GM21529 (cell line): ENCODE measurements around the gene NBL1.

ENCODE experiments used
- ATAC-seq: cut with Tn5 transposase; IDR thresholded peaks from one replicate; pipeline ENCODE4 v1.9.1; 2021; ENCODE audit not compliant: unreplicated experiment

NBL1 gene

GRCh38 chr1:19645411-19646251 is 1.5 kb downstream of the NBL1 start:
- no peak for ATAC-seq

DNA sequence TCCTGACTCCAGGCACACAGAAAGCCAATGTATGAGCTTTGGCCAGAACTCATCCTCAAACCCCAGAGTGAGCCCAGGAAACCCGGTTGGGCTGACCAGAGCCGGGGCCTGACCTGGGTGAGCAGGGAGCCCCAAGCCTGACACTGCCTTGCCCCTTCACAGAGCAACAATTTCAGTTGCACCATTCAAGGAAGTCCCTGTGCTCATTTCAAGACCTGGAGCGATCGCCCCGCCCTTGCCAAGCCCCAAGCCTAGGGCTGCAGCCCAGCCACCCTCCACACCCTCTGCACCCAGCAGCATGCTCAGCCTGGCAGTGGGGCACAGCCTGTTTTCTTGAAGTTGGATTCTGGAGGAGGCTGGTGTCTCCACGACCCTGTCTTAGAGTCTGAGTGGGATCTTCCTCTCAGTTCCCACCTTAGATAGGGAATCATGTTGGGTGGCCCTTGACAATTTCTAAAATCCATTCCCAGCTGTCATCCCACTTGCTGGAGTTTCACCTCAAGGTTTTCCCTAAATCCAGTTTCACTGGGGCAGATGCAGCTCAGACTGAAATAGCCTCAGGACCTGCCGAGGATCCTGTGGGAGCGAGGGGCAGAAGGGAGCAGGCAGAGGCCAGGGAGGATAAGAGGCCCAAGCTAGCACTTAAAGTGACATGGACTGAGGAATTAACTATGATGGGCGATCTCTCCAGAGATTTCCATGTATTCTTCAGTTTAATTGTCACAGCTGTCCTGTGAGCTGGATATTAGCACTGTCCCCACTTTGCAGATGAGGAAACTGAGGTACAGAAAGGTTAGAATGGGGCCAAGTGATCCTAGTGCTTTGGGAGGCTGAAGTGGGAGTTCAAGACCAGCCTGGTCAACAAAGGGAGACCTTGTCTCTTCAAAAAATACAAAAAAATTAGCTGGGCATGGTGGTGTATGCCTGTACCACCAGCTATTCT is 2.5 kb downstream of the NBL1 start:
- no peak for ATAC-seq

GRCh38 chr1:19647643-19648042 is 3.5 kb downstream of the NBL1 start:
- no peak for ATAC-seq

GRCh38 chr1:19648239-19648638 is 4.1 kb downstream of the NBL1 start:
- ATAC-seq, result no peak

DNA sequence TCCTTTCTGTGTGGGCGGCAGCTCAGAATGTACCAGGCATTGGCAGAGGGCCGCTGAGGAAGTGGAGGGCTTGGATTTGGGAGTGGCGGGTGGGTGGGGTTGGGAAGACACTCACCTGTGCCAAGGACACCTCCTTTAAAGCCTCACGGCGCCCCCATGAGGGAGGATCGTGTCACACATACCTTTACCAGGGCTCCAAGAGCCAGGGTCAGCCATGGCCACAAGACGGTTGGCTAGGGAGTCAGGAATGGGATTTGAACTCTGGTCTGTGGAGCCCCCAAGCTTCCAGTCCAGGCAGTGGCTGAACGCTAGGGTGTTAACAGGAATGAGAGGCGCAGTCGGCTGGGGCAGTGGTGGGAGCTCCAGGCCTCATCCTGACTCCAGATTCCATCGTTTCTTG is 4.6 kb downstream of the NBL1 start:
- ATAC-seq, result no peak

- no peak for ATAC-seq
These were observed 6.5 kb downstream of the NBL1 start for GRCh38 chr1:19650416-19651140.

- ATAC-seq, result no peak
These were observed 7.1 kb downstream of the NBL1 start for GRCh38 chr1:19651141-19651737.

- no peak for ATAC-seq
These were observed 10.3 kb downstream of the NBL1 start for GRCh38 chr1:19654386-19654785.

- ATAC-seq, result no peak
These were observed 11.0 kb downstream of the NBL1 start for GRCh38 chr1:19654886-19655717.

DNA sequence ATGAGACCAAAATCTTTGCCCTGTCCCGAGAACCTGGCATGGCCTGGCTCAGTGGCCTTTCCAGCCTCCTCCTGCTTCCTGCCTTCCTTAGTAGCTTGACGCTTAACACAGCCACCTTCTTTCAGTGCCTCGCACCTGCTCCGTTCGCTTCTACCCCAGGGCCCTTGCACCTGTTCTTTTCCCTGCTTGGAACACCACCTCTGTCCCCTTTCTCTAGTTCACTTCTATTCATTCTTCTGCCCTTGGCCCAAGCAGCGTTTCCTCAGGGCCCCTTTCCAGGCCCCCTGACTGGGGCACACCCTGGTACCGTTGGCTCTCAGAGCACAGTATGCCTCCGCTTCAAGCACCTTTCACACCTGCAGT is 11.6 kb downstream of the NBL1 start:
- ATAC-seq, result no peak

DNA sequence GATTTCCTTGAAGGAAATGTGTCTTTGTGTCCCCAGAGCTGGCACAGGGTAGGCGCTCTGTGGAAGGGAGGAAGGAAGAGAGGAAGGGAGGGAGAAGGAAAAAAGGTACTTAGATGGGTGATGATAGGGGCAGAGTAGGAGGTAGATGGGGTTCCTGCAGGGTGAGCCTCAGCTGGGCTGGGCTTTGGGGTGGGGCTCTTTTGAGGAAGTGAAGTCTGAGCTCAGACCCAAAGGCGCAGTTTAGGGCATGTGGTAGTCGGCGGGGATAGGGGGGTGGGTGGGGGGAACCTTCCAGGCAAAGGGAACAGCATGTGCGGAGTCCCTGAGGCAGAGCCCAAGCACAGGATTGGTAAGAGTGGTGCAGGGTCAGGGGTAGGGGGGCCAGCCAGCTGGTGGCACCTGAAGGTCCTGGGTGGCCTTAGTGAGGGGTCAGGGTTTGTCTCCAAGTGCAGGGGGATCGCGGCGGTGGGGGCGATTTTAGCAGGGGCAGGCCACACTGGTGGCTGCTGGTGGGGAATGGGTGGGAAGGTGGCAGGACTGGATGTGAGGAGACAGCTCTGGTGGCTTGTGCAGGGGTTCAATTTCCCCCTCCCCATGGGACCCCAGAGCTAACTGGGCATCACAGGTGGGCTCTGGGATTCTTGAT is 12.1 kb downstream of the NBL1 start:
- no peak for ATAC-seq

GRCh38 chr1:19656780-19657466 is 12.8 kb downstream of the NBL1 start:
- ATAC-seq, result no peak

- ATAC-seq, result no peak
These were observed 13.4 kb downstream of the NBL1 start for GRCh38 chr1:19657511-19657910.

DNA sequence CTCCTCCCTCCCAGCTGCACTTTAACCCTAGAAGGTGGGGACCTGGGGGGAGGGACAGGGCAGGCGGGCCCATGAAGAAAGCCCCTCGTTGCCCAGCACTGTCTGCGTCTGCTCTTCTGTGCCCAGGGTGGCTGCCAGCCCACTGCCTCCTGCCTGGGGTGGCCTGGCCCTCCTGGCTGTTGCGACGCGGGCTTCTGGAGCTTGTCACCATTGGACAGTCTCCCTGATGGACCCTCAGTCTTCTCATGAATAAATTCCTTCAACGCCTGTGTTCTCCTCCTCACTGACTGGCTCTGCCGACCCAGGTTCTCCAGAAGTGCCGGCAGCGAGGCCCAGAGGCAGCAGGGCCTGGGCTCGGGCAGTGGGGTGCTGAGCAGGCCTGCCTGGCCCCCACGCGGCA is 14.1 kb downstream of the NBL1 start:
- no peak for ATAC-seq

DNA sequence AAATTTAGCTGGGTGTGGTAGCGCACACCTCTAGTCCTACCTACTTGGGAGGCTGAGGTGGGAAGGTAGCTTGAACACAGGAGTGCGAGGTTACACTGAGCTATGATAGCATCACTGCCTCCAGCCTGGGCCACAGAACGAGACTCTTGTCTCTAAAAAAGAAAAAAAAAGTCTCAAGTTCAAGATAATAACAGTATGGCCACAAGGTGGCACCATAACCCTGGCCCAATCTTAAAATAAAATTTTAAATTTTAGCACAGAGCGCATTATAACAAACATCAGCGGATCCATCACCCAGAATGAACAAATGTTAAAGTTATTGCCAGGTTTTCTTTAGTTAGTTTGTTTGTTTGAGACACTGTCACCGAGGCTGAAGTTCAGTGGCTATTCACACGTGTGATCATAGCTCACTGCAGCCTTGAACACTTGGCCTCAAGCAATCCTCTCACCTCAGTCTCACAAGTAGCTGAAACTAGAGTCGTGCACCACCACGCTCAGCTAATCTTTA is 17.7 kb downstream of the NBL1 start:
- ATAC-seq, result no peak

GRCh38 chr1:19662313-19662712 is 18.2 kb downstream of the NBL1 start:
- ATAC-seq, result no peak

DNA sequence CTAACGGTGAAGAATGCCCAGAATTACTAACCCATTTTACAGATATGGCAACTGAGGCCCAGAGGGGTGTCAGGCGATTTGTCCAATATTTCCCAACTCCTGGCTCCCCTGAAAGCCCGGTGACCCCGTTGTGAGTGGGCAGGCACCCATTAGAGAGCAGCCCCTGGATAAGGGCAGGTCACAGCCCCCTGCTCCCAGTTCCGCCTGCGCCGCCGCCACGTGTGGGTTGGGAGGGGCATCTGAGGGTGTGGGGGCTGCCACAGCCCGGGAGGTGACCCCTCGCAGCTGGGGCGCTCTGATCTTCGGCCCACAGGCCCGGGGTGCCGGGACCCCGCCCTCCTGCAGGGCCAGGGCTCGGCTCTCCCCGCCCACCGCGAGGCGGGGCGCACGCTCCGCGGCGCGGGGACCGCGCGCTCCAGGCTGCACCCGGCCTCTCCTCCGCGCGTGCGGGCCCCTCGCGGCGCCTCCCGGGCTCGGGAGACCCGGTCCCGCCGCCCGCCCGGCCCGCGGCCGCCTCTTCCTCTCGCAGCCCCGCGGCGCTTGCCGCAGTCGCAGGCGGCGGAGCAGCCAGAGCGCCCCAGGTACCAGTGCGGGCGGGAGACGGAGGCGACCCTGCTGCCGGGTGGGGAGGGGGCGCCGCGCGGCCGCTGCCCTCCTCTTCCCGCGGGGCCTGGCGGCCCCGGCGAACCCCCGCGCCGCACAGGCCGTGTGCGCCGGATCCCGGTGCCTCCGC is 20.5 kb downstream of the NBL1 start, which contains the start of gene HTR6:
Gene HTR6, plus strand, starts transcription at position 423 of the 733 bp plus-strand sequence. CDS start 879 bp downstream, outside the sequence.
- no peak for ATAC-seq

GRCh38 chr1:19665186-19665495 is 21.0 kb downstream of the NBL1 start:
- no peak for ATAC-seq
